Measurements from ENCODE around the gene PHLDB1.

The PHLDB1 gene

GRCh38 chr11:118628031-118628430, 20.6 kb downstream of the PHLDB1 start:
- Histone ChIP-seq H3K4me3 (ENCODE audit: low read length) (no peak overlapping the region), H3K27me3 (ENCODE audit: control insufficient read depth, insufficient read depth, low read length) (no peaks in the 10 kb centered on the region), H3K27ac (ENCODE audit: low read length) (no peak overlapping the region), H3K9ac (ENCODE audit: low read length) (no peak overlapping the region), H3K4me1 (ENCODE audit: control insufficient read depth, low read depth, low read length) (no peaks in the 10 kb centered on the region), H3K9me3 (ENCODE audit: control insufficient read depth, low read depth, low read length) (no peaks in the 10 kb centered on the region), H3K36me3 (ENCODE audit: control insufficient read depth, low read depth, low read length) (peaks cover 35% of the 10 kb centered on the region)

DNA sequence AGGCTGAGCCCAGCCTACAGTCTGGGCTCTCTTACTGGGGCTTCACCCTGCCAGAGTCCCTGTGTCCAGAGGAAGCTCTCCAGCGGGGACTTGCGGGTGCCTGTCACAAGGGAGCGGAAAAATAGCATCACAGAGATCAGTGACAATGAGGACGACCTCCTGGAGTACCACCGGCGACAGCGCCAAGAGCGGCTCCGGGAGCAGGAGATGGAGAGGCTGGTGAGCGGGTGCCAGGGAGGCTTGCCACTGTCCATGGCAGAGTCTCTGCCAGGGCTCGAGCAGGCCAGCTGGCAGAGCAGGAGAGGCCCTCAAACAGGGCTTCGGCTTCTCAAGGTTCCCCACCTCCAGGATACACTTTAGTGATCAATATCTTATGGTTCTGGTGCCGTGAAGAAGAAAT, 21.0 kb downstream of the PHLDB1 start:
- Histone ChIP-seq H3K4me1 (ENCODE audit: control insufficient read depth, low read depth, low read length) (peaks cover under 1% of the 10 kb centered on the region), H3K9ac (ENCODE audit: low read length) (no peak overlapping the region), H3K27me3 (ENCODE audit: control insufficient read depth, insufficient read depth, low read length) (no peaks in the 10 kb centered on the region), H3K9me3 (ENCODE audit: control insufficient read depth, low read depth, low read length) (no peaks in the 10 kb centered on the region), H3K27ac (ENCODE audit: low read length) (no peak overlapping the region), H3K4me3 (ENCODE audit: low read length) (no peak overlapping the region), H3K36me3 (ENCODE audit: control insufficient read depth, low read depth, low read length) (peaks cover 35% of the 10 kb centered on the region)

DNA sequence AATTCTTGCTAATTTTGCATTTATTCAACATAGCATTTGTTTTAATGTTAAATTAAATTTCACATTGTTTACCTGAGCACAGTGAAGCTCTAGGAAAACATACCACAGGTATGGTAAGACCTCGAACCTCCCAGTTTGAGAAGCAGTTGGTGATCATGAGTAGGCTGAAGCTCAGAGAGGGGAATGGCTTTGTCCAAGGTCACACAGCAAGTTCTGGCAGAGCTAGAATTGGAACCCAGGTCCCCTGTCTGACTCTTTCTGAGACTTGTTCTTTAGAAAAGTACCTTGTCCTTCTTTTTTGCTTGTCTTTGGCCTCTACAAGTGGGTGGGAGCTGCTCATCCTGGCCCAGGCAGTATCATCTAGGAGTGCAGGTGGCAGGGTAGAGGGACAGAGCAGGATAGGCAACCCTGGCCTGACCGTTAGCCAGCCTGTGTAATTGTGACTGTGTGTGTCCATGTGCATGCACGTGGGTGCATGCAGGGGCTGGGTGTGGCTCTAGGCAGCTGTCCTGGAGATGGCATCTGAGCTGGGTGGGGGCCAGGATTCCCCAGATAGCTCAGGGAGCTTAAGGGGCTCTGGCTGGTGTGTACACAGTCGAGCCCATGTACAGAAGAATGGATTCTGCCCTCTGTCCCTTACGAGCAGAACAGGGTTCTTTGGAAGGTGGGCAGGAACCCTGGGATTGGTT, 21.6 kb downstream of the PHLDB1 start:
- Histone ChIP-seq H3K27ac (ENCODE audit: low read length) (no peak overlapping the region), H3K4me1 (ENCODE audit: control insufficient read depth, low read depth, low read length) (peaks cover 6% of the 10 kb centered on the region), H3K36me3 (ENCODE audit: control insufficient read depth, low read depth, low read length) (peaks cover 35% of the 10 kb centered on the region), H3K27me3 (ENCODE audit: control insufficient read depth, insufficient read depth, low read length) (no peaks in the 10 kb centered on the region), H3K9ac (ENCODE audit: low read length) (no peak overlapping the region), H3K9me3 (ENCODE audit: control insufficient read depth, low read depth, low read length) (no peaks in the 10 kb centered on the region), H3K4me3 (ENCODE audit: low read length) (no peak overlapping the region)

DNA sequence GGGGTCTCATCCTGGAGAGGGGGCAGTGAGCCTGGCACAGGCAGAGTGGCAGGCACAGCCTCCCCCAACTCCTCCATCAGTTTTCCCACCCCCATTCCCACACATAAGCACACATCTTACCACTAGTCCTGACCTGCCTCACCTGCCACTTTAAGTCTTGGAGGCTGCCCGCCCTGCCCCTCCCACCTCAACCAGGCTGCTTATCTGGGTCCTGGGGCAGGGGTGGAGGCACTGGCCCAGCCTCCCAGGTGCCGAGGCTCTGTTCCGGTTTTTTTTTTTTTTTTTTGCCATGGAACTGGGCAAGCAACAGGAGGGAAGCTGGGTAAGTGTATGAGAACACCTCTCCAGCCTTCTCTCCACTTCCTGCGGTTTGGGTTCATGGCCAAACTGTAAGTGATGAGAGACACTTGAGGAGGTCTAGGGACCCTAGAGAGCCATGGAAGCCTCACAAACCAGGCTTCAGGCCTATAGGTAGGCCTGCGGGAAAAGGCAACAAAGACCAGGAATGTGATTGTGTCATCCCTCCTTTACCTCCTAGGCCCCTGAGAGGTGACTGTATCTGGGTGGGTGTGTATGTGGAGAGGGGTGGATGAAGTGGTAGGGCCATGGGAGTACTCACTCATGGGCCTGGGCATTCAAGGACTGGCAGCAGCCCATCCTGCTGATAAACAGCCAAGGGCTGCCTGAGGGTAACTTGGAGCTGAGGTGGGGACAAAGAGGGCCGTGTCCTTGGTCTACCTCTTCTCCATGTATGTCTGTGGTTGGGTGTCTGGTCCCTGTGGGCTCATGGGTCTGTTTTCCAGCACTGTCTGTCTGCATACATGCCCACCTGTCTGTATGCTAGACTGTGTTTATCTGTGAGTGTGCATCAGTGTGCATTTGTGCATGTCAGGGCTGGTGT, 22.6 kb downstream of the PHLDB1 start:
- Histone ChIP-seq H3K4me3 (ENCODE audit: low read length) (no peak overlapping the region), H3K4me1 (ENCODE audit: control insufficient read depth, low read depth, low read length) (peaks cover 9% of the 10 kb centered on the region), H3K27me3 (ENCODE audit: control insufficient read depth, insufficient read depth, low read length) (no peaks in the 10 kb centered on the region), H3K9me3 (ENCODE audit: control insufficient read depth, low read depth, low read length) (no peaks in the 10 kb centered on the region), H3K9ac (ENCODE audit: low read length) (no peak overlapping the region), H3K36me3 (ENCODE audit: control insufficient read depth, low read depth, low read length) (peaks cover 34% of the 10 kb centered on the region), H3K27ac (ENCODE audit: low read length) (no peak overlapping the region)

GRCh38 chr11:118631142-118631909, 23.9 kb downstream of the PHLDB1 start:
- Histone ChIP-seq H3K4me3 (ENCODE audit: low read length) (no peak overlapping the region), H3K4me1 (ENCODE audit: control insufficient read depth, low read depth, low read length) (peaks cover 20% of the 10 kb centered on the region), H3K9me3 (ENCODE audit: control insufficient read depth, low read depth, low read length) (no peaks in the 10 kb centered on the region), H3K27ac (ENCODE audit: low read length) (no peak overlapping the region), H3K27me3 (ENCODE audit: control insufficient read depth, insufficient read depth, low read length) (no peaks in the 10 kb centered on the region), H3K9ac (ENCODE audit: low read length) (no peak overlapping the region), H3K36me3 (ENCODE audit: control insufficient read depth, low read depth, low read length) (peaks cover 28% of the 10 kb centered on the region)

GRCh38 chr11:118632577-118633318, 25.3 kb downstream of the PHLDB1 start:
- peaks cover 25% of the 10 kb centered on the region for H3K36me3 ChIP-seq (ENCODE audit: control insufficient read depth, low read depth, low read length)
- no peak overlapping the region for H3K9ac ChIP-seq (ENCODE audit: low read length)
- H3K27me3 ChIP-seq (ENCODE audit: control insufficient read depth, insufficient read depth, low read length), result no peaks in the 10 kb centered on the region
- no peaks in the 10 kb centered on the region for H3K9me3 ChIP-seq (ENCODE audit: control insufficient read depth, low read depth, low read length)
- H3K4me3 ChIP-seq (ENCODE audit: low read length), result no peak overlapping the region
- H3K27ac ChIP-seq (ENCODE audit: low read length), result no peak overlapping the region
- peaks cover 20% of the 10 kb centered on the region for H3K4me1 ChIP-seq (ENCODE audit: control insufficient read depth, low read depth, low read length)

DNA sequence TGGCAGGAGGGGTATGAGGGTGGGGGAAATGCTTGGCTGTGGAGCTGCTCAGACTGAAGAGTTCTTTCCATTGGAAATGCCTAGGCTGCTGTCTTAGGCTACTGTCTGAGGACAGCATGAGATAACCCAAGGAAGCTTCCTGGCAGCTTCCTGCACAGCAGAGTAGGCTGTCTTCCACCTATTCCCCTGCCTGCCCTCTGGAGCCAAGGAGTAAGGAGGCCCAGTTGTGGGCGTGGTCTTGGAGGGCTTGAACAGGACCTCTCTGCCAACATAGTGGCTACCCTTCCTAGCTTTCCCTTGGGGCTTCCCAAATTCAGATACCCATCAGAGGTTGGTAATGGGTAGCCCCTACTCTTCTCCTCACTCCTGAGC, 25.9 kb downstream of the PHLDB1 start:
- H3K4me3 ChIP-seq (ENCODE audit: low read length), result no peak overlapping the region

GRCh38 chr11:118633979-118634378, 26.6 kb downstream of the PHLDB1 start:
- H3K36me3 ChIP-seq (ENCODE audit: control insufficient read depth, low read depth, low read length), result peaks cover 17% of the 10 kb centered on the region
- H3K27ac ChIP-seq (ENCODE audit: low read length), result no peak overlapping the region
- peak overlapping the region; percentile 86 for H3K9ac ChIP-seq (ENCODE audit: low read length)
- no peaks in the 10 kb centered on the region for H3K27me3 ChIP-seq (ENCODE audit: control insufficient read depth, insufficient read depth, low read length)
- peak overlapping the region; percentile 62 for H3K4me3 ChIP-seq (ENCODE audit: low read length)
- no peaks in the 10 kb centered on the region for H3K9me3 ChIP-seq (ENCODE audit: control insufficient read depth, low read depth, low read length)
- peaks cover 20% of the 10 kb centered on the region for H3K4me1 ChIP-seq (ENCODE audit: control insufficient read depth, low read depth, low read length)

More for the DNA sequence above, 25.9 kb downstream of the PHLDB1 start:
- H3K4me1 ChIP-seq (ENCODE audit: control insufficient read depth, low read depth, low read length), result peaks cover 20% of the 10 kb centered on the region
- peaks cover 23% of the 10 kb centered on the region for H3K36me3 ChIP-seq (ENCODE audit: control insufficient read depth, low read depth, low read length)
- no peaks in the 10 kb centered on the region for H3K9me3 ChIP-seq (ENCODE audit: control insufficient read depth, low read depth, low read length)
- no peaks in the 10 kb centered on the region for H3K27me3 ChIP-seq (ENCODE audit: control insufficient read depth, insufficient read depth, low read length)
- no peak overlapping the region for H3K27ac ChIP-seq (ENCODE audit: low read length)
- no peak overlapping the region for H3K9ac ChIP-seq (ENCODE audit: low read length)

- Histone ChIP-seq H3K9me3 (ENCODE audit: control insufficient read depth, low read depth, low read length) (no peaks in the 10 kb centered on the region), H3K27me3 (ENCODE audit: control insufficient read depth, insufficient read depth, low read length) (no peaks in the 10 kb centered on the region), H3K4me3 (ENCODE audit: low read length) (peak overlapping the region; percentile 62), H3K4me1 (ENCODE audit: control insufficient read depth, low read depth, low read length) (peaks cover 20% of the 10 kb centered on the region), H3K36me3 (ENCODE audit: control insufficient read depth, low read depth, low read length) (peaks cover 16% of the 10 kb centered on the region), H3K9ac (ENCODE audit: low read length) (peak overlapping the region; percentile 86), H3K27ac (ENCODE audit: low read length) (peak overlapping the region; percentile 74)
Observed at GRCh38 chr11:118634431-118635236, 27.2 kb downstream of the PHLDB1 start.

GRCh38 chr11:118635237-118635591, 27.8 kb downstream of the PHLDB1 start:
- Histone ChIP-seq H3K27me3 (ENCODE audit: control insufficient read depth, insufficient read depth, low read length) (no peaks in the 10 kb centered on the region), H3K4me1 (ENCODE audit: control insufficient read depth, low read depth, low read length) (peaks cover 20% of the 10 kb centered on the region), H3K9me3 (ENCODE audit: control insufficient read depth, low read depth, low read length) (no peaks in the 10 kb centered on the region), H3K36me3 (ENCODE audit: control insufficient read depth, low read depth, low read length) (peaks cover 21% of the 10 kb centered on the region), H3K4me3 (ENCODE audit: low read length) (peak overlapping the region; percentile 62), H3K27ac (ENCODE audit: low read length) (peak overlapping the region; percentile 74), H3K9ac (ENCODE audit: low read length) (peak overlapping the region; percentile 86)

All from iPS-18a (cell line).